GM23338 (cell line): ENCODE data around the gene APOB. TPM values are rescaled to one million over a fixed set of nuclear protein-coding genes. Genes with fewer than 3 reads are reported as not detected.

Experiments used
- ATAC-seq: fragments of 200-7000 bp; cut with Tn5 transposase; 3 replicates; pipeline ENCODE4 v1.9.1; 2020
- DNase-seq: peaks from one replicate; pipeline ENCODE4 v3.0.0-alpha.2; 2015; ENCODE audit warnings: low spot score
- H2AFZ ChIP-seq: fragments of 200-600 bp; sonication (generic); 2 replicates; pipeline ENCODE4 v1.8.0; 2016; ENCODE audit warnings: antibody characterized with exemption, mild to moderate bottlenecking, moderate library complexity
- H3F3A ChIP-seq: fragments of 200-600 bp; sonication (generic); replicated peaks from 2 replicates; pipeline ENCODE4 v1.8.0; 2017; ENCODE audit warnings: antibody characterized with exemption, mixed run types, low read depth
- H3K27ac ChIP-seq: fragments of 200-600 bp; sonication (generic); 2 replicates; pipeline ENCODE4 v1.6.1; 2016; ENCODE audit warnings: low read depth
- H3K27me3 ChIP-seq: fragments of 200-600 bp; sonication (generic); 2 replicates; pipeline ENCODE4 v1.8.0; 2016; ENCODE audit warnings: mild to moderate bottlenecking, mixed run types, moderate library complexity; ENCODE audit not compliant: insufficient read depth
- H3K36me3 ChIP-seq: fragments of 200-600 bp; sonication (generic); 2 replicates; pipeline ENCODE4 v1.8.0; 2016; ENCODE audit warnings: mild to moderate bottlenecking; ENCODE audit not compliant: insufficient read depth
- H3K4me1 ChIP-seq: fragments of 200-600 bp; sonication (generic); 2 replicates; pipeline ENCODE4 v1.8.0; 2016; ENCODE audit warnings: mild to moderate bottlenecking, moderate library complexity; ENCODE audit not compliant: insufficient read depth
- H3K4me2 ChIP-seq: fragments of 200-600 bp; sonication (generic); 2 replicates; pipeline ENCODE4 v1.7.1; 2017; ENCODE audit warnings: mixed run types
- H3K4me3 ChIP-seq: fragments of 200-600 bp; sonication (generic); 2 replicates; pipeline ENCODE4 v1.6.1; 2016; ENCODE audit warnings: mixed run types
- H3K79me2 ChIP-seq: fragments of 200-600 bp; sonication (generic); replicated peaks from 2 replicates; pipeline ENCODE4 v1.8.0; 2017; ENCODE audit warnings: mild to moderate bottlenecking; ENCODE audit not compliant: insufficient read depth
- H3K9me2 ChIP-seq: fragments of 200-600 bp; sonication (generic); 2 replicates; pipeline ENCODE4 v1.8.0; 2017; ENCODE audit not compliant: insufficient read depth
- H4K20me1 ChIP-seq: fragments of 200-600 bp; sonication (generic); replicated peaks from 2 replicates; pipeline ENCODE4 v1.8.0; 2017; ENCODE audit warnings: mild to moderate bottlenecking; ENCODE audit not compliant: insufficient read depth
- H3K27ac Mint-ChIP-seq: 2 replicates; pipeline ENCODE4 v1.8.0; 2020; ENCODE audit warnings: inconsistent platforms, mild to moderate bottlenecking, moderate library complexity, mixed read lengths
- H3K27me3 Mint-ChIP-seq: 3 replicates; pipeline ENCODE4 v1.8.0; 2022; ENCODE audit warnings: low read depth, mild to moderate bottlenecking, moderate library complexity, mixed read lengths, inconsistent platforms; ENCODE audit not compliant: insufficient read depth, poor library complexity
- H3K36me3 Mint-ChIP-seq: 3 replicates; pipeline ENCODE4 v1.8.0; 2021; ENCODE audit warnings: low read depth, mild to moderate bottlenecking, inconsistent platforms, moderate library complexity, mixed read lengths
- H3K4me1 Mint-ChIP-seq: 3 replicates; pipeline ENCODE4 v1.8.0; 2020; ENCODE audit warnings: mild to moderate bottlenecking, inconsistent platforms, mixed read lengths
- H3K4me3 Mint-ChIP-seq: 3 replicates; pipeline ENCODE4 v1.8.0; 2021; ENCODE audit warnings: moderate library complexity, mild to moderate bottlenecking, inconsistent platforms, mixed read lengths
- H3K9me3 Mint-ChIP-seq: 3 replicates; pipeline ENCODE4 v1.8.0; 2020; ENCODE audit warnings: moderate library complexity, mild to moderate bottlenecking, inconsistent platforms, mixed read lengths
- CREB1 ChIP-seq: fragments of 250-450 bp; sonication (Bioruptor Pico); IDR thresholded peaks from 2 replicates; pipeline ENCODE4 v1.5.0; 2020; ENCODE audit warnings: low read depth, mild to moderate bottlenecking, moderate library complexity
- CTCF ChIP-seq, 2 experiments: fragments of 200-600 bp in 1 of 2; sonication (generic) in 1 of 2; conservative IDR thresholded peaks; 2 replicates each; pipeline versions ENCODE4 v1.5.1 to v1.6.1; 2016 to 2017; ENCODE audit warnings: antibody characterized with exemption in 2 of 2, low read depth in 2 of 2, mild to moderate bottlenecking in 2 of 2, moderate library complexity in 1 of 2
- ETS1 ChIP-seq: IDR thresholded peaks from 2 replicates; pipeline ENCODE4 v1.6.1; 2016; ENCODE audit warnings: antibody characterized with exemption
- EZH2 ChIP-seq: fragments of 200-600 bp; sonication (generic); IDR thresholded peaks from one replicate; pipeline ENCODE4 v1.8.0; 2017; ENCODE audit warnings: antibody characterized with exemption, mild to moderate bottlenecking, low read depth; ENCODE audit not compliant: unreplicated experiment
- EZH2phosphoT487 ChIP-seq: fragments of 200-600 bp; sonication (generic); IDR thresholded peaks from one replicate; pipeline ENCODE4 v1.8.1; 2018; ENCODE audit warnings: antibody characterized with exemption; ENCODE audit not compliant: unreplicated experiment
- JUNB ChIP-seq: IDR thresholded peaks from one replicate; pipeline ENCODE4 v1.6.1; 2016; ENCODE audit warnings: antibody characterized with exemption; ENCODE audit not compliant: unreplicated experiment
- NANOG ChIP-seq: IDR thresholded peaks from 2 replicates; pipeline ENCODE4 v1.6.1; 2016; ENCODE audit warnings: antibody characterized with exemption, borderline replicate concordance
- POLR2AphosphoS5 ChIP-seq: IDR thresholded peaks from 2 replicates; pipeline ENCODE4 v1.6.1; 2016; ENCODE audit warnings: antibody characterized with exemption, low read depth
- REST ChIP-seq: IDR thresholded peaks from one replicate; pipeline ENCODE4 v1.6.1; 2018; ENCODE audit warnings: antibody characterized with exemption; ENCODE audit not compliant: unreplicated experiment
- STAT1 ChIP-seq: IDR thresholded peaks from one replicate; pipeline ENCODE4 v1.6.1; 2016; ENCODE audit warnings: antibody characterized with exemption; ENCODE audit not compliant: unreplicated experiment
- ZNF114 ChIP-seq: fragments of 250-450 bp; sonication (Bioruptor Pico); IDR thresholded peaks from 2 replicates; pipeline ENCODE4 v1.5.0; 2020; ENCODE audit warnings: mild to moderate bottlenecking, moderate library complexity
- ZNF331 ChIP-seq: fragments of 250-450 bp; sonication (Bioruptor Pico); IDR thresholded peaks from 2 replicates; pipeline ENCODE4 v1.5.0; 2020; ENCODE audit warnings: low read depth, mild to moderate bottlenecking, moderate library complexity
- ZNF462 ChIP-seq: fragments of 250-450 bp; sonication (Bioruptor Pico); IDR thresholded peaks from 2 replicates; pipeline ENCODE4 v1.5.0; 2020; ENCODE audit warnings: mild to moderate bottlenecking, moderate library complexity
- polyA plus RNA-seq: library from polyadenylated mRNA; unstranded; fragments of >200 nt; fragmentation: Nextera tagmentation; extraction: Ambion mirVana; gene quantifications from 2 replicates; pipeline ENCODE4 v1.2.1, GENCODE V29; 2016
- total RNA-seq: library from RNA; depleted of rRNA; stranded (reverse); fragments of >200 nt; shearing (Covaris generic); gene quantifications from 2 replicates; pipeline ENCODE4 v1.2.3, GENCODE V29; 2014

The APOB gene
- total and polyA plus RNA-seq, 2 experiments from 2014 or later = 0.08 to 0.56 TPM

- no peaks in the 10 kb centered on the region for H3K4me1 Mint-ChIP-seq
- no peak for ATAC-seq
- H4K20me1 ChIP-seq = no peaks in the 10 kb centered on the region
These were observed 19.0 kb downstream of the APOB start for GRCh38 chr2:21024722-21025389.

More at GRCh38 chr2:21024722-21025389, 19.0 kb downstream of the APOB start:
- Histone ChIP-seq H3K4me3 (no peak overlapping the region), H3K79me2 (no peaks in the 10 kb centered on the region), H3K9me2 (0 out of 2 replicates have a peak, but pooled peaks cover 6% of the 10 kb centered on the region), H3K4me2 (no peak overlapping the region), H3K36me3 (no peaks in the 10 kb centered on the region), H3K27me3 (no peaks in the 10 kb centered on the region), H3F3A (no peaks in the 10 kb centered on the region), H3K4me1 (no peaks in the 10 kb centered on the region), H3K27ac (no peak overlapping the region), H2AFZ (no peak overlapping the region)
- Mint-ChIP-seq H3K27me3 (peaks cover 2% of the 10 kb centered on the region), H3K36me3 (no peaks in the 10 kb centered on the region), H3K27ac (no peak overlapping the region), H3K4me3 (no peak overlapping the region), H3K9me3 (no peaks in the 10 kb centered on the region)
- DNase-seq = no peak
- TF ChIP-seq ZNF462 (CRISPR knock-in tag) (no peak), JUNB (no peak), STAT1 (no peak), POLR2AphosphoS5 (no peak), ZNF331 (CRISPR knock-in tag) (no peak), ETS1 (no peak), CTCF (conservative IDR thresholded peaks at IDR 0.05; ENCODE audit: low read depth in 2 of 2) (no peak), ZNF114 (CRISPR knock-in tag) (no peak), CREB1 (CRISPR knock-in tag) (no peak), EZH2 (no peak), EZH2phosphoT487 (no peak), REST (no peak), NANOG (no peak)
